ENCODE results near the gene ABCB1.

ABCB1 gene

GRCh38 chr7:87479951-87480350, 120.7 kb downstream of the ABCB1 start:
- no peak for DNase-seq (ENCODE audit: extremely low read depth, insufficient read length)
- H3K36me3 ChIP-seq (ENCODE audit: control insufficient read depth, insufficient read depth, low read length) = no peaks in the 10 kb centered on the region
- H3K4me3 ChIP-seq (replicated peaks; ENCODE audit: low read depth, low read length) = no peak overlapping the region
- H3K27me3 ChIP-seq (replicated peaks; ENCODE audit: control insufficient read depth, insufficient read depth, low read length) = no peaks in the 10 kb centered on the region
- TF ChIP-seq CTCF (IDR thresholded peaks at IDR 0.05; ENCODE audit: insufficient read depth, low read length, poor library complexity, severe bottlenecking) = no peak

DNA sequence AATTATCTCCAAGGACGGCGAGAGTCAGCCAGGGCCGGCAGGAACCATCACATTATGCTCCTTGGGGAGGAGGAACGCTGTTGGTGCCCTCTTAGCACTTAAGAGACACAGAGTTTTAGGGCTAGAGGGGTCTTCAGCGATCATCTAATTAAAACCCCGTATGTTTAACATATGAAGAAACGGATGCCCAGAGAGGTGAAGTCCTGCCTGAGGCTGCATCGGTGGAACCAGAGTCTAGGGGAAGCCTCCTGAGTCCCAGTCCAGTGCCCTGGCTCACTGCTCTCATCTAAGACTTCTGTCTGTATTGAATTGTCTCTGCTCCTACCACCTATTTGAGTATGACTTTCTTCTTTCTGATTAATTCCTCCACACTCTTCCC, 124.5 kb downstream of the ABCB1 start:
- Histone ChIP-seq H3K4me3 (replicated peaks; ENCODE audit: low read depth, low read length) (peak overlapping the region; percentile 75), H3K36me3 (ENCODE audit: control insufficient read depth, insufficient read depth, low read length) (no peaks in the 10 kb centered on the region), H3K27me3 (replicated peaks; ENCODE audit: control insufficient read depth, insufficient read depth, low read length) (no peaks in the 10 kb centered on the region)
- DNase-seq (ENCODE audit: extremely low read depth, insufficient read length) = no peak
- TF ChIP-seq CTCF (IDR thresholded peaks at IDR 0.05; ENCODE audit: insufficient read depth, low read length, poor library complexity, severe bottlenecking) = no peak

DNA sequence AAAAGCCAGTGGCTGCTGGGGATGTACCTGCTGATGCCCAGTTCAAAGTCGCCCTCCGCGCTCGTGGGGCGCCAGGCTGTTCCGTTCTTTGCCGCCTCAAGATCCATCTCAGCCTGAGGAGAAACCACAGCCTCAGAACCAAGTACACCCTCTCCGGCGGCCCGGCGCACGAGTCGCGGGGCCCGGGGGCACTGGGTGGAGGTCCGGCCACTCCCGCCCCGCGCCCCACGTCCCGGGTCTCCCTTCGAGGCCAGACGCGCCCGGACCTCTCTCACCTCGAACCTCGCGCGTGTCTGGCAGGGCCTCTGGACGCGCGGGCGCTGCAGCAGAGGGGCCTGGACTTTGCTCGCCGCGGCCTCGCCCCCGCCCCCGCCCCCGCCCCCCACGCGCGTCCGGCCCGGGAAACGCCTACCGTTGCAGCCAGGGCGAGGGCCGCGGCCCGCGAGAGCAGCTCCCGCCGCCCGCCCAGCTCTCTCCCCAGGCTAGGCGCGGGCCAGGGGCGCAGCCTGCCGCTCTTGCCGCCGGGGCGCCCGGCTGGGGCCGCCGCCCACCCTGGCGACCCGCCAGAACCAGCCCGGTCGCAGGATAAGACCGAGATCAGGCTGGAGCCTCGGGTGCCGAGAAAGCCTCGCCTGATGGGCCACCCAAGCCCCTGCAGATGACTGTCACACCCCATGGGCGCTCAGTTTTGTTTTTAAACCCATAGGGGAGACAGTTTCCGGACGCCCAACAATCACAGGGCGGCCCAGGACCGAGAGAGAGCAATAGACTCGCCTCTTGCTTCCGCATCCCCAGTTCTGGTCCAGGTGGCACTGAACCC, 125.1 kb downstream of the ABCB1 start, which contains the start of gene ABCB4:
Gene ABCB4, minus strand, starts transcription at position 322 of the 820 bp plus-strand sequence. Its CDS starts 215 bp downstream, at position 107.
- Histone ChIP-seq H3K4me3 (replicated peaks; ENCODE audit: low read depth, low read length) (peak within 1 kb of the TSS; percentile 75), H3K36me3 (ENCODE audit: control insufficient read depth, insufficient read depth, low read length) (no peaks in the 10 kb centered on the region), H3K27me3 (replicated peaks; ENCODE audit: control insufficient read depth, insufficient read depth, low read length) (no peaks in the 10 kb centered on the region)
- no peak for TF ChIP-seq CTCF (IDR thresholded peaks at IDR 0.05; ENCODE audit: insufficient read depth, low read length, poor library complexity, severe bottlenecking)
- peak; percentile 52 for DNase-seq (ENCODE audit: extremely low read depth, insufficient read length)

DNA sequence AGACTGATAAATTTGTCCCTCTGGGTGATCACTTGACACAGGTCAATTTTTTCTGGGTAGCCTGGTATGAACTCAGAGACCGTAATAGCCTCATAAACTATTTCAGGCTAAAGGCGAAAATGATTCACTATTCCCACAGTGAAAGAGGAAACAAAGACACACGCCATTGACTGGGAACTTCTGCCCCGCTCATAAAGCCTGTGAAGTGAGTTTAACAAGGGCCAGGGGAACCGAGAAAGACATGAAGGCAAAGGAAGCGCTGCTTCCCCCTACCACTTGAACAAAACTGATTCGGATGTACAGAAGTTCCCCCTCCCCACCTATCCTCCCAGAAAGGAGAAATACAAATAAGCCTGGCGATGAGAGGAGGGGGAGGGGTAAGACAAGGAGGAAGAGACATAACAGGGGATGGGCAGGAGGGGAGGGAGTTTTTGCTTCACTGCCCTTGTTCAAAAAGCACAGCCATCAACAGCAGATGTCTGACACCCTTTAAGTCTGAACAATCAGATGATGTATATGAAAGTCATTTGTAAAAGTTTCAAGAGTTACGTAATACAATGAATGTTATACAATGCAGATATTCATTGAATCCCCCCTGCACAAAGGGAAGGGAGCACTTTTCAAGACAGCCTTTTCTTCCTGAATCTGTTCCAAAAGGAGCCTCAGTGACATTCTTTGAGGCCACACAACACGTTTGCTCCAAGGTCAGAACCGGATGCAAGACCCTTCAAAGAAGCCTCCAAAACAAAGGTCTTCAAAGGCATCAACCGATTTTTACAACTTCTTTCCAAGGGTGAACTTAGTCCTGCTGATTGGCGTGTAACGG, 125.9 kb downstream of the ABCB1 start:
- no peak for TF ChIP-seq CTCF (IDR thresholded peaks at IDR 0.05; ENCODE audit: insufficient read depth, low read length, poor library complexity, severe bottlenecking)
- Histone ChIP-seq H3K4me3 (replicated peaks; ENCODE audit: low read depth, low read length) (peak overlapping the region; percentile 75), H3K27me3 (replicated peaks; ENCODE audit: control insufficient read depth, insufficient read depth, low read length) (no peaks in the 10 kb centered on the region), H3K36me3 (ENCODE audit: control insufficient read depth, insufficient read depth, low read length) (no peaks in the 10 kb centered on the region)
- DNase-seq (ENCODE audit: extremely low read depth, insufficient read length) = peak; percentile 77

DNA sequence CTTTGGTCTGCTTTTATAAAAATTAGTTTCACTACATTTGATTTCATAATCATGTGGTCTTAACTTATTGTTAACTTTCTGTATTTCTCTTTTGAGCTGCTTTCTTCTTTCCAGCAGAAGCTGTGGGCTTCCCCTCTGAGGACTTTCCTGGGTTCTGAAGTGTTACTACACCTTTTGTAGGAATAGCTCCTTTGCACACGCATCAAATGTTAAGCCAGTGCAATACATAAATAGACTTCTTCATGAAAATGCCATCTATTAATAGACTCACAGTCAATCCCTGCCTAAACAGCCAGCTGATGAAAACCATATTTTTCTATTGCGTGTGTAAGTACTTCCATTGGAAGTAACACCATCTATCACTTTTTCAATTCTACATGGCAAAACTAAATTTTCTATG, 126.7 kb downstream of the ABCB1 start:
- H3K36me3 ChIP-seq (ENCODE audit: control insufficient read depth, insufficient read depth, low read length) = no peaks in the 10 kb centered on the region
- no peak for DNase-seq (ENCODE audit: extremely low read depth, insufficient read length)
- TF ChIP-seq CTCF (IDR thresholded peaks at IDR 0.05; ENCODE audit: insufficient read depth, low read length, poor library complexity, severe bottlenecking) = no peak
- peak overlapping the region; percentile 75 for H3K4me3 ChIP-seq (replicated peaks; ENCODE audit: low read depth, low read length)
- H3K27me3 ChIP-seq (replicated peaks; ENCODE audit: control insufficient read depth, insufficient read depth, low read length) = no peaks in the 10 kb centered on the region
